ENCODE measurements around the gene MED29. TPM values are rescaled to one million over a fixed set of nuclear protein-coding genes. Genes with fewer than 3 reads are reported as not detected.

Gene MED29
- total and polyA plus RNA-seq, 2 experiments from 2014 or later = 26.1 to 62.0 TPM

DNA sequence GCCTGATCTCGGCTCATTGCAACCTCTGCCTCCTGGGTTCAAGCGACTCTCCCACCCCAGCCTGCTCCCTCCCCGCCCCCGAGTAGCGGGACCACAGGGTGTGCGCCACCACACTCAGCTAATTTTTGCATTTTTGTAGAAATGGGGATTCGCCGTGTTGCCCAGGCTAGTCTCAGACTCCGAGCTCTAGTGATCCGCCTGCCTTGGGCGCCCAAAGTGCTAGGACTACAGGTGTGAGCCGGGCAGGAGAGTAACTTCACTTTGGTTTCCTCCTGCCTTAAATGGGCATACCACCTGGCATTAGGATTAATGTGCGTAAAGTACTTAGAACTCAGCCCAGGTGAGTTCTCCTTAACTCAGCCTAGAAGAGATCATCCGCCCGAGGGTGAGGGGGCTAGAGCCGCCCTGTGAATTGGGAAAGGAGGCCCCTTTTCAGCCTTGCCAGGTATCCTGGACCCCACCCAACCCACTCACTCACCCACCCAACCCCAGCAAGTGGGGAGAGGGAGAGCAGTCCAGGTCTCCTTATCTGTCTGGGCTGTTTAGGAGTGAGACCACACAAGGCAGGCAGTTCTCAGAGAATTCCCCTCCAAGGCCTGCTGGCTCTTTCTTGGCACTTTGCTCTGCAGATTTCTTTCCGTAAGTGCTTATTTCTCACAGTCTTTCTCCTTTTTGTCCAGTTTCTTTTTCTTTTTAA lies 14.2 kb downstream of the MED29 start (continued):
- TF ChIP-seq, protein P1, sequence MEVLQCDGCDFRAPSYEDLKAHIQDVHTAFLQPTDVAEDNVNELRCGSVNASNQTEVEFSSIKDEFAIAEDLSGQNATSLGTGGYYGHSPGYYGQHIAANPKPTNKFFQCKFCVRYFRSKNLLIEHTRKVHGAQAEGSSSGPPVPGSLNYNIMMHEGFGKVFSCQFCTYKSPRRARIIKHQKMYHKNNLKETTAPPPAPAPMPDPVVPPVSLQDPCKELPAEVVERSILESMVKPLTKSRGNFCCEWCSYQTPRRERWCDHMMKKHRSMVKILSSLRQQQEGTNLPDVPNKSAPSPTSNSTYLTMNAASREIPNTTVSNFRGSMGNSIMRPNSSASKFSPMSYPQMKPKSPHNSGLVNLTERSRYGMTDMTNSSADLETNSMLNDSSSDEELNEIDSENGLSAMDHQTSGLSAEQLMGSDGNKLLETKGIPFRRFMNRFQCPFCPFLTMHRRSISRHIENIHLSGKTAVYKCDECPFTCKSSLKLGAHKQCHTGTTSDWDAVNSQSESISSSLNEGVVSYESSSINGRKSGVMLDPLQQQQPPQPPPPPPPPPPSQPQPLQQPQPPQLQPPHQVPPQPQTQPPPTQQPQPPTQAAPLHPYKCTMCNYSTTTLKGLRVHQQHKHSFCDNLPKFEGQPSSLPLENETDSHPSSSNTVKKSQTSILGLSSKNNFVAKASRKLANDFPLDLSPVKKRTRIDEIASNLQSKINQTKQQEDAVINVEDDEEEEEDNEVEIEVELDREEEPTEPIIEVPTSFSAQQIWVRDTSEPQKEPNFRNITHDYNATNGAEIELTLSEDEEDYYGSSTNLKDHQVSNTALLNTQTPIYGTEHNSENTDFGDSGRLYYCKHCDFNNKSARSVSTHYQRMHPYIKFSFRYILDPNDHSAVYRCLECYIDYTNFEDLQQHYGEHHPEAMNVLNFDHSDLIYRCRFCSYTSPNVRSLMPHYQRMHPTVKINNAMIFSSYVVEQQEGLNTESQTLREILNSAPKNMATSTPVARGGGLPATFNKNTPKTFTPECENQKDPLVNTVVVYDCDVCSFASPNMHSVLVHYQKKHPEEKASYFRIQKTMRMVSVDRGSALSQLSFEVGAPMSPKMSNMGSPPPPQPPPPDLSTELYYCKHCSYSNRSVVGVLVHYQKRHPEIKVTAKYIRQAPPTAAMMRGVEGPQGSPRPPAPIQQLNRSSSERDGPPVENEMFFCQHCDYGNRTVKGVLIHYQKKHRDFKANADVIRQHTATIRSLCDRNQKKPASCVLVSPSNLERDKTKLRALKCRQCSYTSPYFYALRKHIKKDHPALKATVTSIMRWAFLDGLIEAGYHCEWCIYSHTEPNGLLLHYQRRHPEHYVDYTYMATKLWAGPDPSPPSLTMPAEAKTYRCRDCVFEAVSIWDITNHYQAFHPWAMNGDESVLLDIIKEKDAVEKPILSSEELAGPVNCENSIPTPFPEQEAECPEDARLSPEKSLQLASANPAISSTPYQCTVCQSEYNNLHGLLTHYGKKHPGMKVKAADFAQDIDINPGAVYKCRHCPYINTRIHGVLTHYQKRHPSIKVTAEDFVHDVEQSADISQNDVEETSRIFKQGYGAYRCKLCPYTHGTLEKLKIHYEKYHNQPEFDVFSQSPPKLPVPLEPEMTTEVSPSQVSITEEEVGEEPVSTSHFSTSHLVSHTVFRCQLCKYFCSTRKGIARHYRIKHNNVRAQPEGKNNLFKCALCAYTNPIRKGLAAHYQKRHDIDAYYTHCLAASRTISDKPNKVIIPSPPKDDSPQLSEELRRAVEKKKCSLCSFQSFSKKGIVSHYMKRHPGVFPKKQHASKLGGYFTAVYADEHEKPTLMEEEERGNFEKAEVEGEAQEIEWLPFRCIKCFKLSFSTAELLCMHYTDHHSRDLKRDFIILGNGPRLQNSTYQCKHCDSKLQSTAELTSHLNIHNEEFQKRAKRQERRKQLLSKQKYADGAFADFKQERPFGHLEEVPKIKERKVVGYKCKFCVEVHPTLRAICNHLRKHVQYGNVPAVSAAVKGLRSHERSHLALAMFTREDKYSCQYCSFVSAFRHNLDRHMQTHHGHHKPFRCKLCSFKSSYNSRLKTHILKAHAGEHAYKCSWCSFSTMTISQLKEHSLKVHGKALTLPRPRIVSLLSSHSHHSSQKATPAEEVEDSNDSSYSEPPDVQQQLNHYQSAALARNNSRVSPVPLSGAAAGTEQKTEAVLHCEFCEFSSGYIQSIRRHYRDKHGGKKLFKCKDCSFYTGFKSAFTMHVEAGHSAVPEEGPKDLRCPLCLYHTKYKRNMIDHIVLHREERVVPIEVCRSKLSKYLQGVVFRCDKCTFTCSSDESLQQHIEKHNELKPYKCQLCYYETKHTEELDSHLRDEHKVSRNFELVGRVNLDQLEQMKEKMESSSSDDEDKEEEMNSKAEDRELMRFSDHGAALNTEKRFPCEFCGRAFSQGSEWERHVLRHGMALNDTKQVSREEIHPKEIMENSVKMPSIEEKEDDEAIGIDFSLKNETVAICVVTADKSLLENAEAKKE (CRISPR knock-in tag; IDR thresholded peaks at IDR 0.05) = no peak

DNA sequence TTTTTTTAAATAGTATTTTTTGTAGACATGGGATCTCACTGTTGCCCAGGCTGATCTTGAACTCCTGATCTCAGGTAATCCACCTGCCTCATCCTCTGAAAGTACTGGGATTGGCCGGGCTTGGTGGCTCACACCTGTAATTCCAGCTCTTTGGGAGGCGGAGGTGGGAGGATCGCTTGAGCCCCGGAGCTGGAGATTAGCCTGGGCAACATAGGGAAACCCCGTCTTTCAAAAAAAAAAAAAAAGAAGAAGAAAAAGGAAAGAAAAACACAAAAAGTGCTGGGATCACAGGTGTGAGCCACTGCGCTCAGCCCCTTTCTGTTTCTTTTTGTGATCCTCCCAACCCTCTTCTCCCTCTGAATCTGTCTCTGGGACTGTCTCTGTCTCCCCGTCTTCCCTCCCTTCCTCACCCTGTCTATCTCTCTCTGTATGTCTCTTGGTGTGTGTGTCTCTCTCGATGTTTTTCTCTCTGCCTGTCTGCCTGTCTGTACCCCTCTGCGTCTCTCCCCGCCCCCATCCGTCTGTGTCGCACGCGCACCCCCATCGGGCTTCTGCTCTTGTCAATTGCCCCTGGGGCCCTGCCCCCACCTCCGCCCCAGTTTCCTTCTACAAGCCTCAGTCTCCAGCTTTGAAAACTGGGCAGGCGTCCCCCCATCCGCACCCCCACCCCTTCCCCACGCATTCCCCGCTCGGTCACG lies 14.9 kb downstream of the MED29 start:
- Histone ChIP-seq H2AFZ (no peak overlapping the region), H3K27ac (ENCODE audit: low read depth) (peak overlapping the region; percentile 85), H3K9me2 (ENCODE audit: insufficient read depth) (no peaks in the 10 kb centered on the region), H3K4me1 (ENCODE audit: insufficient read depth) (peaks cover 61% of the 10 kb centered on the region), H3K27me3 (ENCODE audit: insufficient read depth) (no peaks in the 10 kb centered on the region), H3K4me2 (peak overlapping the region; percentile 91), H4K20me1 (replicated peaks; ENCODE audit: insufficient read depth) (peaks cover 4% of the 10 kb centered on the region; the same call in 1 of the 2 replicates), H3K79me2 (replicated peaks; ENCODE audit: insufficient read depth) (peaks cover 23% of the 10 kb centered on the region), H3K36me3 (ENCODE audit: insufficient read depth) (no peaks in the 10 kb centered on the region), H3F3A (replicated peaks; ENCODE audit: low read depth) (peaks cover 47% of the 10 kb centered on the region), H3K4me3 (peak overlapping the region; percentile 99)
- Mint-ChIP-seq H3K9me3 (no peaks in the 10 kb centered on the region; the same call in 2 of the 3 replicates), H3K27ac (peak overlapping the region; percentile 90), H3K36me3 (ENCODE audit: low read depth) (peaks cover 17% of the 10 kb centered on the region; the same call in 2 of the 3 replicates), H3K4me1 (peaks cover 58% of the 10 kb centered on the region), H3K27me3 (ENCODE audit: insufficient read depth, low read depth, poor library complexity) (peaks cover 40% of the 10 kb centered on the region), H3K4me3 (peak overlapping the region; percentile 94)
- DNase-seq (ENCODE audit: low spot score) (peak; percentile 83), ATAC-seq (peak; percentile 2)
- TF ChIP-seq NANOG (IDR thresholded peaks at IDR 0.05; ENCODE audit: borderline replicate concordance) (no peak), ZNF114 (CRISPR knock-in tag; IDR thresholded peaks at IDR 0.05) (no peak), CREB1 (CRISPR knock-in tag; IDR thresholded peaks at IDR 0.05; ENCODE audit: low read depth) (peak; percentile 40; the same call in 1 of the 2 replicates)
